Activated CD4-positive, alpha-beta T cell treated with anti-CD3 and anti-CD28 coated beads, Interleukin-2, Interleukin-6, amounts not matched to agents 100 ng/mL and 50 ng/mL, durations not matched to agents 16 hours and 8 hours (primary cell): Measurements from ENCODE around the gene ZNF385B.
"Not testable (repeated sequence)": the region's sequence is repeated elsewhere in the genome, so short reads cannot be mapped to it uniquely, and the experiment has no call there.

Experiments
- DNase-seq: peaks from one replicate; pipeline ENCODE4 v3.0.0-alpha.2; 2020

ZNF385B gene

GRCh38 chr2:179461420-179461819 lies 400.0 kb downstream of the ZNF385B start:
- DNase-seq = no peak

- DNase-seq = no peak
Measured at GRCh38 chr2:179460181-179460929, 401.1 kb downstream of the ZNF385B start.

- DNase-seq = not testable (repeated sequence)
Measured at GRCh38 chr2:179458113-179458512, 403.3 kb downstream of the ZNF385B start.

- no peak for DNase-seq
Measured at GRCh38 chr2:179455824-179456223, 405.6 kb downstream of the ZNF385B start.

- DNase-seq = no peak
Measured at GRCh38 chr2:179455172-179455524, 406.3 kb downstream of the ZNF385B start.

GRCh38 chr2:179454443-179455171 lies 406.8 kb downstream of the ZNF385B start:
- no peak for DNase-seq

GRCh38 chr2:179449010-179449409 lies 412.4 kb downstream of the ZNF385B start:
- DNase-seq = no peak

- no peak for DNase-seq
Measured at GRCh38 chr2:179447839-179448447, 413.5 kb downstream of the ZNF385B start.

- DNase-seq = no peak
Measured at GRCh38 chr2:179447421-179447820, 414.0 kb downstream of the ZNF385B start.

GRCh38 chr2:179446476-179447141 lies 414.8 kb downstream of the ZNF385B start:
- no peak for DNase-seq

GRCh38 chr2:179444056-179444455 lies 417.4 kb downstream of the ZNF385B start:
- DNase-seq = no peak

GRCh38 chr2:179443180-179443579 lies 418.2 kb downstream of the ZNF385B start:
- DNase-seq = no peak

GRCh38 chr2:179442206-179442605 lies 419.2 kb downstream of the ZNF385B start:
- no peak for DNase-seq

GRCh38 chr2:179441551-179441950 lies 419.9 kb downstream of the ZNF385B start:
- DNase-seq = no peak

- peak; percentile 43 for DNase-seq
Measured at GRCh38 chr2:179440642-179441251, 420.7 kb downstream of the ZNF385B start.

- no peak for DNase-seq
Measured at GRCh38 chr2:179438654-179439053, 422.8 kb downstream of the ZNF385B start.

GRCh38 chr2:179437430-179437829 lies 424.0 kb downstream of the ZNF385B start:
- no peak for DNase-seq

GRCh38 chr2:179435566-179435965 lies 425.8 kb downstream of the ZNF385B start:
- DNase-seq = no peak

- no peak for DNase-seq
Measured at GRCh38 chr2:179435000-179435399, 426.4 kb downstream of the ZNF385B start.

GRCh38 chr2:179434357-179434756 lies 427.1 kb downstream of the ZNF385B start:
- DNase-seq = no peak

GRCh38 chr2:179432751-179433150 lies 428.7 kb downstream of the ZNF385B start:
- no peak for DNase-seq

- DNase-seq = no peak
Measured at GRCh38 chr2:179429597-179429996, 431.8 kb downstream of the ZNF385B start.

GRCh38 chr2:179429060-179429471 lies 432.3 kb downstream of the ZNF385B start:
- no peak for DNase-seq
